Astrocyte (in vitro differentiated cells and primary cell): Measurements from ENCODE around the gene PAQR4. TPM values are rescaled to one million over a fixed set of nuclear protein-coding genes. Genes with fewer than 3 reads are reported as not detected.

Experiments used
- DNase-seq: peaks from one replicate; pipeline ENCODE4 v3.0.0-alpha.2; 2010; ENCODE audit warnings: low read depth
- FAIRE-seq: peaks from 2 replicates; lab custom pipeline; 2011; peaks lifted over from hg19 to GRCh38; lab: Jason Lieb, UNC
- H2AFZ ChIP-seq: 2 replicates; pipeline ENCODE4 v1.6.0; 2012; ENCODE audit warnings: low read depth, low read length, inconsistent platforms
- H3K27ac ChIP-seq: 2 replicates; pipeline ENCODE4 v1.5.1; 2011; ENCODE audit warnings: low read depth, low read length, inconsistent platforms
- H3K27me3 ChIP-seq: 2 replicates; pipeline ENCODE4 v1.6.0; 2011; ENCODE audit warnings: low read length, inconsistent platforms; ENCODE audit not compliant: insufficient read depth
- H3K36me3 ChIP-seq: 2 replicates; pipeline ENCODE4 v1.5.1; 2011; ENCODE audit warnings: low read length, inconsistent platforms; ENCODE audit not compliant: insufficient read depth
- H3K4me1 ChIP-seq: 2 replicates; pipeline ENCODE4 v1.5.1; 2011; ENCODE audit warnings: low read length, inconsistent platforms; ENCODE audit not compliant: insufficient read depth
- H3K4me2 ChIP-seq: 2 replicates; pipeline ENCODE4 v1.6.0; 2012; ENCODE audit warnings: low read length, inconsistent platforms
- H3K4me3 ChIP-seq: 2 replicates; pipeline ENCODE4 v1.5.1; 2011; ENCODE audit warnings: low read depth, mild to moderate bottlenecking, low read length, inconsistent platforms; ENCODE audit not compliant: insufficient read depth
- H3K79me2 ChIP-seq: 2 replicates; pipeline ENCODE4 v1.6.0; 2012; ENCODE audit warnings: mild to moderate bottlenecking, low read length, inconsistent platforms; ENCODE audit not compliant: insufficient read depth
- H3K9ac ChIP-seq: 2 replicates; pipeline ENCODE4 v1.6.0; 2012; ENCODE audit warnings: mild to moderate bottlenecking, low read length, inconsistent platforms
- H3K9me3 ChIP-seq: 2 replicates; pipeline ENCODE4 v1.5.1; 2012; ENCODE audit warnings: low read depth, mild to moderate bottlenecking, low read length, inconsistent platforms; ENCODE audit not compliant: insufficient read depth
- H4K20me1 ChIP-seq: 2 replicates; pipeline ENCODE4 v1.6.0; 2012; ENCODE audit warnings: low read length, inconsistent platforms; ENCODE audit not compliant: insufficient read depth
- H3K27ac Mint-ChIP-seq: one replicate; pipeline ENCODE4 v1.8.0; 2021; ENCODE audit warnings: mild to moderate bottlenecking, mixed read lengths; ENCODE audit not compliant: unreplicated experiment
- H3K27me3 Mint-ChIP-seq: one replicate; pipeline ENCODE4 v1.8.0; 2021; ENCODE audit warnings: low read depth, mixed read lengths; ENCODE audit not compliant: unreplicated experiment
- H3K36me3 Mint-ChIP-seq: one replicate; pipeline ENCODE4 v1.8.0; 2021; ENCODE audit warnings: low read depth, mixed read lengths; ENCODE audit not compliant: unreplicated experiment
- H3K4me1 Mint-ChIP-seq: one replicate; pipeline ENCODE4 v1.8.0; 2021; ENCODE audit warnings: low read depth, mixed read lengths; ENCODE audit not compliant: unreplicated experiment
- H3K4me3 Mint-ChIP-seq: one replicate; pipeline ENCODE4 v1.8.0; 2021; ENCODE audit warnings: mild to moderate bottlenecking, moderate library complexity, mixed read lengths; ENCODE audit not compliant: unreplicated experiment
- H3K9me3 Mint-ChIP-seq: one replicate; pipeline ENCODE4 v1.8.0; 2021; ENCODE audit warnings: mild to moderate bottlenecking, mixed read lengths; ENCODE audit not compliant: unreplicated experiment
- EZH2 ChIP-seq: IDR thresholded peaks from 2 replicates; pipeline ENCODE4 v1.6.1; 2012; ENCODE audit warnings: mild to moderate bottlenecking, low read length, inconsistent platforms; ENCODE audit not compliant: insufficient read depth
- total RNA-seq: library from RNA; stranded (reverse); gene quantifications from 2 replicates; pipeline ENCODE4 v1.2.1, GENCODE V29; 2021
- TF ChIP-seq, protein P1 (sequence below): IDR thresholded peaks from 2 replicates; pipeline ENCODE4 v1.5.1; 2011; ENCODE audit warnings: low read depth, mild to moderate bottlenecking, inconsistent platforms, low read length, moderate library complexity; ENCODE audit not compliant: insufficient read depth

Gene PAQR4
- total RNA-seq, 1 donor from 2014 or later: 4.8 TPM

- H3K79me2 ChIP-seq: no peaks in the 10 kb centered on the region
- H3K9ac ChIP-seq: no peak overlapping the region
- H2AFZ ChIP-seq: no peak overlapping the region
- FAIRE-seq (no peak), DNase-seq (no peak)
- Mint-ChIP-seq H3K36me3 (no peaks in the 10 kb centered on the region), H3K27ac (peak overlapping the region; percentile 53), H3K9me3 (no peaks in the 10 kb centered on the region), H3K4me3 (no peak overlapping the region), H3K27me3 (peaks cover 10% of the 10 kb centered on the region), H3K4me1 (no peaks in the 10 kb centered on the region)
- H3K36me3 ChIP-seq: no peaks in the 10 kb centered on the region
- H3K9me3 ChIP-seq: no peaks in the 10 kb centered on the region
- no peak overlapping the region for H3K4me2 ChIP-seq
- TF ChIP-seq, protein P1, sequence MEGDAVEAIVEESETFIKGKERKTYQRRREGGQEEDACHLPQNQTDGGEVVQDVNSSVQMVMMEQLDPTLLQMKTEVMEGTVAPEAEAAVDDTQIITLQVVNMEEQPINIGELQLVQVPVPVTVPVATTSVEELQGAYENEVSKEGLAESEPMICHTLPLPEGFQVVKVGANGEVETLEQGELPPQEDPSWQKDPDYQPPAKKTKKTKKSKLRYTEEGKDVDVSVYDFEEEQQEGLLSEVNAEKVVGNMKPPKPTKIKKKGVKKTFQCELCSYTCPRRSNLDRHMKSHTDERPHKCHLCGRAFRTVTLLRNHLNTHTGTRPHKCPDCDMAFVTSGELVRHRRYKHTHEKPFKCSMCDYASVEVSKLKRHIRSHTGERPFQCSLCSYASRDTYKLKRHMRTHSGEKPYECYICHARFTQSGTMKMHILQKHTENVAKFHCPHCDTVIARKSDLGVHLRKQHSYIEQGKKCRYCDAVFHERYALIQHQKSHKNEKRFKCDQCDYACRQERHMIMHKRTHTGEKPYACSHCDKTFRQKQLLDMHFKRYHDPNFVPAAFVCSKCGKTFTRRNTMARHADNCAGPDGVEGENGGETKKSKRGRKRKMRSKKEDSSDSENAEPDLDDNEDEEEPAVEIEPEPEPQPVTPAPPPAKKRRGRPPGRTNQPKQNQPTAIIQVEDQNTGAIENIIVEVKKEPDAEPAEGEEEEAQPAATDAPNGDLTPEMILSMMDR: no peak
- TF ChIP-seq EZH2: no peak
- H4K20me1 ChIP-seq: no peaks in the 10 kb centered on the region
- no peaks in the 10 kb centered on the region for H3K4me1 ChIP-seq
- H3K4me3 ChIP-seq: no peak overlapping the region
- peaks cover 14% of the 10 kb centered on the region for H3K27me3 ChIP-seq
- H3K27ac ChIP-seq: no peak overlapping the region
Measured at GRCh38 chr16:3001316-3001715, 32.2 kb downstream of the PAQR4 start.

DNA sequence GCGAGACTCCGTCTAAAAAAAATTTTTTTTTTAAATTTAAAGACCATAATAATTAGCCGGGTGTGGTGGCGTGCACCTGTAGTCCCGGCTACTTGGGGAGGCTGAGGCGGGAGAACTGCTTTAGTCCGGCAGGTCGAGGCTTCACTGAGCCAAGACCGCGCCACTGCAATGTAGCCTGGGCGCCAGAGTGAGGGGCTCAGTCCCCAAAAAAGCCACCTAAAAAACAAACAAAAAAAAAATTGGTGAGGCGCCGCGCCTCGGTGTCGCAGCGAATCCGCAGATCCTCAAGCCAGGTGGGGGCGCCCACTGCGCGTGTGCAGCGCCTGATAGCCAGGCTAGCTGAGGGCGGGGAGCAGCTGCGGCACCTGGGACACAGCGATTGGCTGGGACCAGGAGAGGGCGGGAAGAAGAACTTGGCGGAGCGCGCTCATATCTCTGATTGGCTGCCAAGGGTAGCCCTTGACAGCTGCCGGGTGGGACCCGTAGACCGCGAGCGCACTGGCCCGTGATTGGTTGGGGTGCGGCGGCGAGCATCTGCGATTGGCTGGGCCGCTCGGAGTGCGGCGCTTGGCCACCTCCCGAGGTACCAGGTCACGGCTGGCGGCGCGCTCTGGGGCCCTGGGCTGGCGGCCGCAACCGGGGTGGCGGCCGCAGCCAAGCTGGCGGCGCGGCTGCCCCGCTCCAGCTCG, 34.6 kb downstream of the PAQR4 start:
- DNase-seq (peak; percentile 93), FAIRE-seq (no peak)
- no peaks in the 10 kb centered on the region for H3K79me2 ChIP-seq
- no peaks in the 10 kb centered on the region for H3K9me3 ChIP-seq
- no peaks in the 10 kb centered on the region for H3K9me3 Mint-ChIP-seq
- H3K36me3 Mint-ChIP-seq: no peaks in the 10 kb centered on the region
- peaks cover 13% of the 10 kb centered on the region for H3K4me1 Mint-ChIP-seq
- H3K4me1 ChIP-seq: peaks cover 6% of the 10 kb centered on the region
- H4K20me1 ChIP-seq: no peaks in the 10 kb centered on the region
- TF ChIP-seq, protein P1: no peak
- TF ChIP-seq EZH2: no peak
- peaks cover 31% of the 10 kb centered on the region for H3K27me3 ChIP-seq
- H3K36me3 ChIP-seq: no peaks in the 10 kb centered on the region
- no peak overlapping the region for H2AFZ ChIP-seq
- H3K9ac ChIP-seq: no peak overlapping the region
- H3K4me3 Mint-ChIP-seq: no peak overlapping the region
- H3K27ac ChIP-seq: no peak overlapping the region
- no peak overlapping the region for H3K4me3 ChIP-seq
- peak overlapping the region; percentile 58 for H3K4me2 ChIP-seq
- H3K27me3 Mint-ChIP-seq: peaks cover 12% of the 10 kb centered on the region
- no peak overlapping the region for H3K27ac Mint-ChIP-seq

- Histone ChIP-seq H3K4me2 (peak overlapping the region; percentile 58), H3K79me2 (no peaks in the 10 kb centered on the region), H2AFZ (no peak overlapping the region), H3K27me3 (peaks cover 33% of the 10 kb centered on the region), H3K4me3 (no peak overlapping the region), H4K20me1 (no peaks in the 10 kb centered on the region), H3K36me3 (no peaks in the 10 kb centered on the region), H3K27ac (no peak overlapping the region), H3K9ac (no peak overlapping the region), H3K9me3 (no peaks in the 10 kb centered on the region), H3K4me1 (peaks cover 6% of the 10 kb centered on the region)
- no peaks in the 10 kb centered on the region for H3K9me3 Mint-ChIP-seq
- peaks cover 8% of the 10 kb centered on the region for H3K27me3 Mint-ChIP-seq
- peaks cover 14% of the 10 kb centered on the region for H3K4me1 Mint-ChIP-seq
- H3K4me3 Mint-ChIP-seq: no peak overlapping the region
- DNase-seq (no peak), FAIRE-seq (no peak)
- no peak overlapping the region for H3K27ac Mint-ChIP-seq
- H3K36me3 Mint-ChIP-seq: no peaks in the 10 kb centered on the region
- TF ChIP-seq, protein P1: no peak
- TF ChIP-seq EZH2: no peak
Measured at GRCh38 chr16:3004319-3004718, 35.2 kb downstream of the PAQR4 start.
